Mononuclear cell (primary cell): ENCODE measurements around the gene HOXC11. TPM values are rescaled to one million over a fixed set of nuclear protein-coding genes. Genes with fewer than 3 reads are reported as not detected.

ENCODE experiments used
- H3K27me3 ChIP-seq: 2 replicates; pipeline ENCODE4 v1.6.0; 2011; ENCODE audit warnings: low read length, control low read depth; ENCODE audit not compliant: insufficient read depth
- H3K4me1 ChIP-seq: 2 replicates; pipeline ENCODE4 v1.5.1; 2011; ENCODE audit warnings: mild to moderate bottlenecking, low read length, control low read depth; ENCODE audit not compliant: insufficient read depth
- H3K4me3 ChIP-seq: 2 replicates; pipeline ENCODE4 v1.5.1; 2011; ENCODE audit warnings: mild to moderate bottlenecking, low read length, moderate library complexity
- H3K9me3 ChIP-seq: 2 replicates; pipeline ENCODE4 v1.5.1; 2011; ENCODE audit warnings: low read depth, mild to moderate bottlenecking, control low read depth, low read length
- total RNA-seq: library from RNA; depleted of rRNA; stranded (reverse); fragments of >200 nt; gene quantifications from one replicate; pipeline ENCODE4 v1.2.3, GENCODE V29; 2012

The HOXC11 gene
- total RNA-seq: not detected

DNA sequence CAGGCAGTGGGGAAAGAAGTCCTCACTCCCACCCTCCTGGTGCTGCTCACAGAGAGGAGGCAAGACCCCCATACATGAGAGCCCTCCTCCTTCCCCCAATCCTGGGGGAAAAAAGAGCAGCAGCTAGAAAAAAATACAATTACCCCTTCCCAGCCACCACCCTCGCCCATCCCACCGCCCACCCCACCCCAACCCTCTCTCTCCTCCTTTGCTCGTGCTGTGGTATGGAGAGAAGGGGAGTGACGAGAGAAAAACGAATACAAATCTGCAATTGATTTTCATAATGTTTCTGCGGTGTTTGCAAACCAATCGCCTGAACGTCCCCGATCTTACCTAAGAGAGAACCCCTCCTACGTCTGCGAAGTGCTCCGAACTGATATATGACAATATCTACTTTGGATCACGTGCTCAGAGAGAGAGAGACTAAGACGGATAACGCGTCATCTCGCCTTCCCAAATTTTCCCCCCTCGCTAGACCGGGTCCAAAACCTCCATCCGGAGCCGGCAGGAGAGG, at the start of gene HOXC11:
Gene HOXC11 (plus strand): TSS at position 405 of the 514 bp plus-strand sequence. CDS start 116 bp downstream, outside the sequence.
- Histone ChIP-seq H3K4me1 (peaks cover 20% of the 10 kb centered on the region), H3K4me3 (no peak within 1 kb of the TSS), H3K9me3 (no peaks in the 10 kb centered on the region), H3K27me3 (peaks cover 96% of the 10 kb centered on the region)

DNA sequence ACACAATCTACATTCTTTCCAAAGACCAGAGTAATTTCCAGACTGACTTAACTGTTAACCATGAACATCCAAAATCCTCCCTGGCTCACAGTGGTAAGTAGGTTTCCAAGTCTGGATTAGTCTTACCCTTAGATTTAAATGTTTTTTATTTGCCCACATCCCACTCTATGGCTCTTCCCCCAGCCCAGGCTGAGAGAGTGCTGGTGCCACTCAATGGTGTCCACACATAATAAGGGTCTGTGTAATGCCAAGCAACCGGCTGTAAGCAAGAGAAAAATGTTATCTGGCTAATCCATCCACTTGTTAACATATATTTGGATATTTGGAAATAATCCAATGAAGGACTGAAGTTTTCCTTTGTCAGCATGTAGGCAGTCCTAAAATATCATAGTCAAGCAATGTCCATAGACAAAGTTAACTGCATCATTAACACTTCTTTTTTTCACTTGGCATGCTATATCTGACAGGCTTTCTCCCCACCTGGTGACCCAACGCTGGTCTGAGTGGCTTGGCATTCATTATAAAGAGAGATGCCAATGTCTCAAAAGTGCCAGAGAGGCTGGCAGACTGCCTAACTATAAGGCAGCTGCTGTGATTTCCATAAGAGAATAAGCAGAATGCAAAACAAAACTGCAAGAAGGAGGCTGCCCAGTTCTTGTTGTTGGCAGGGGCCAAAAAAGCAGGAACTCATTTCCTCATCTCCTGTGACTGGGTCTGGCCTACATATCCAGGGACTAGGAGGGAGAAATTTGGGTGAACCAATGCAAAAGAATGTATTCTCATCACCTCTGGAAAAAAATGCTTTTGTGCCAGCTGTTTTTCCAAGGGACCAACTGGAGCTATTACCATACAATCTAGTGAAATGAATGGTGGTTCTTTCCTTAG, 48.2 kb upstream of the HOXC11 start:
- H3K27me3 ChIP-seq: peaks cover 100% of the 10 kb centered on the region
- no peaks in the 10 kb centered on the region for H3K4me1 ChIP-seq
- no peak overlapping the region for H3K4me3 ChIP-seq
- H3K9me3 ChIP-seq: no peaks in the 10 kb centered on the region

DNA sequence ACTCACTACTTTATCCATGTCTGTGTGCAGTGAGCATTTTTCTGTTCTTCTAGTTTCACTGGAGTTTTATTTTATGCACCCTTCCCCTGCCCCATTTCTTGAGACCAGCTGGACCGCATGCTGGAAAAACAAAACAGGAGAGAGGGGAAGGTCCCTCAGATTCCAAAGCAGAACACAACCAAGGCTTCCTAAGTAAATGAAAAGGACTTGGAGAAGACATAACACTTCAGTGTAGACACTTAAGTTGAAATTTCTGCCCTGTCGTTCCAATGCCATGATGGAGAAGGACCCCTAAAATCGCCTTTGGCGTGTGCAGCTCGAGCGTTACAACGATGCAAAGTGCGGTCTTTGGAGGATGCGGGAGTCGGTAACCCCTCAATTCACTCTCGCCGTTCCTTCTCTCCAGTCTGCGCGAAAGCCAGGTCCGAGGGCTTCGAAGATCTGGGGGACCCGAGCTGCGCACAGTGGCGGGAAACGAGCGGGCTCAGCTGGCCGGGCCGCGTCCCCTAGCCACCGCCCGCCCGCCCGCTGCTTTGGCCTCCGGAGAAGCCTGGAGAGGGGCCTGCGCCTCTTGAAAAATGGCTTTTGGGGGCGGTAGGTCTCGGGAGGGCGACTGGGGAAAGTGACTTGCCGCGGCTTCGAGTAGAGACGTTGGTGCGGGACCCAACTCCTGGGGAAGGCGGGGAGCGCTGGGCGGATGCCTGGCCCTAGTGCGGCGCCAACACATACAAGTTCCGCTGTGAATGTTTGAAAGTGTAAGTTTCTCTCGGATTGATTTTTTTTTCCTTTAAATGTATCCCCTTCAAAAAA, 45.5 kb upstream of the HOXC11 start:
- H3K27me3 ChIP-seq: peaks cover 100% of the 10 kb centered on the region
- H3K4me3 ChIP-seq: no peak overlapping the region
- H3K4me1 ChIP-seq: no peaks in the 10 kb centered on the region
- H3K9me3 ChIP-seq: no peaks in the 10 kb centered on the region

DNA sequence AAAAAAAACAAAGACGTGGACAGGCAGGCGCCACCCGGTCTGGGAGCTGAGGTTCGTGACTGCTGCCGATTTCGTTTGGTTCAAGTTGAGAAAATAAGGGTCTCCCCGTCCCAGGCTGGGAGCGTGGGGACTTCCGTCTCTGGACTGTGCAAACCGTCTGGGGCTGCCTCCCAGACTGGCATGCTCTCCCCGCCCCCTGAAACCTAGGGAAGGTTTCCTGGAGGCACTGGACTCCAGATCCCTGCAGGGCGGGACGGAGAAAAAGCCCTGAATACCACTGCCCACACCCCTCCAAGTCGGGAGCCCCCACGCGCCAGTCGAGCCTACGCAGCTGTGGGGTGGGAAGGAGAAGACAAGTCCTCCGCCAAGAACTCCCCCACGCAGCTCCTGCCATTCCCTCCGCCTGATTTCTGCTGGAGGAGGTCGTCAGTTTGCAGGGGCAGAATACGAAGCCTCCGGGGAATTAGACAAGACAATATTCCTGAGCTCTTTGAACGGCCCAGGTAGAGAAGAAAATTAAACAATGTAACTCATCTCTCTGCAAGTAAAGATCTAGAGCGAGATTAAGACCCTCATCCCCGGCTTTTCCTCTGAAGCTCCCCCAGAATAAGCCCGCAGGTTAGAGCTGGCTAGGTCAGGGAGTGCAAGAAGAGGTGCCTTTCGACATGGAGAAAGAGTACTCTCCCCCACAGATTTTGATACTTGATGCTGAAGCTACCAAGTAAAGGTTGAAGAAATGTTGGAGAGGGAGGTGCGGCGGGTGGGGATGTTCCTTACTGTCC, 44.7 kb upstream of the HOXC11 start:
- Histone ChIP-seq H3K27me3 (peaks cover 100% of the 10 kb centered on the region), H3K9me3 (no peaks in the 10 kb centered on the region), H3K4me3 (no peak overlapping the region), H3K4me1 (no peaks in the 10 kb centered on the region)

DNA sequence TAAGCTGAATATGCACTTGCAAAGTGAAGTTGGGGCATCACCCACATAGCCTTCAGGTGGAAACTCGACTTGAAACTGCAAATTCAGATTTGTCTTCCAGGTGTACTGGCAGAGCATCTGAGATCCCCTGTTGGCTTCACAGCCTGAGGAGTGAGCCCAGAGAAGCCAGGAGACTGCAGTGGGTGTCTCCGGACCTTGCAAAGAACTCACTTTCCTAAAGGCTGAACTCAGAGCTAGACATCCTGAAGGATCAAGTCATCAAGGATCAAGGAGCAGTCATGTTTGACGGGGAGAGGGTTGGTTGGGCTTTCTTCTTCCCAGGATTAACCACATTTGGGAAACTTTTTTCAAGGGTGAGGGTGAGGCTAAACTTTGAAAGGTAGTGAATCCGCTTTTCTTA, 43.4 kb upstream of the HOXC11 start:
- Histone ChIP-seq H3K4me3 (no peak overlapping the region), H3K9me3 (no peaks in the 10 kb centered on the region), H3K27me3 (peaks cover 100% of the 10 kb centered on the region), H3K4me1 (no peaks in the 10 kb centered on the region)

DNA sequence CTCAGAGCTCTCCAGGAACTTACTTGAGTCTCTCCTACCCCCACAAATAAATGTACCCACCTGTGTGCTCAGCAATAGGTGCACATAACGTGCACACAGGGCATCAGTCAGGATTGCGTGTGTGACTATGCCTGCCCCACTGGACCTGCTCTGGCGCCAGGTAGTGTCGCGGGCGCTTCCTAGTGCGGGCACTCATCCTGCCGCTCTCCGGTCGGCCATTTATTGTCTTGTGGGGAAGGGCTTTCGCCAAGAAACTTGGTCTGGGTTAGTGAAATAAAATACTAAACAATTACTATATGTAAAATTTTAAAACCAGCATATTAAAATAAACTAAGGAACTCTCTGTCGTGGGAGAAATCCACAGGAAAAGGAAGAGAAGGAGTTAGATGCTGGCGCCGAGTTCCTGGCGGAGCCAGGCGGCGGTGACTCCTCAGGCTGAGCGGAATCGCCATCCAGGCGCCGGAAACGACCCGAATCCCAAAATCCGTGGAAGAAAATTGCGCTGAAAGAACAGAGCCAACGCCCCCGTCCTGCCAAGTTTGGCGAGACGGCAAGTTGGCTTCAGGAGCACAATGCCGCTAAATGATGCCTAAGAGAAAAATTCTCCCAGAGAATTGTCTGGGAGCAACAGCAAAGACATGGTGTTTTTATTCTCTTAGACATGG, 42.2 kb upstream of the HOXC11 start:
- Histone ChIP-seq H3K9me3 (no peaks in the 10 kb centered on the region), H3K4me3 (no peak overlapping the region)

DNA sequence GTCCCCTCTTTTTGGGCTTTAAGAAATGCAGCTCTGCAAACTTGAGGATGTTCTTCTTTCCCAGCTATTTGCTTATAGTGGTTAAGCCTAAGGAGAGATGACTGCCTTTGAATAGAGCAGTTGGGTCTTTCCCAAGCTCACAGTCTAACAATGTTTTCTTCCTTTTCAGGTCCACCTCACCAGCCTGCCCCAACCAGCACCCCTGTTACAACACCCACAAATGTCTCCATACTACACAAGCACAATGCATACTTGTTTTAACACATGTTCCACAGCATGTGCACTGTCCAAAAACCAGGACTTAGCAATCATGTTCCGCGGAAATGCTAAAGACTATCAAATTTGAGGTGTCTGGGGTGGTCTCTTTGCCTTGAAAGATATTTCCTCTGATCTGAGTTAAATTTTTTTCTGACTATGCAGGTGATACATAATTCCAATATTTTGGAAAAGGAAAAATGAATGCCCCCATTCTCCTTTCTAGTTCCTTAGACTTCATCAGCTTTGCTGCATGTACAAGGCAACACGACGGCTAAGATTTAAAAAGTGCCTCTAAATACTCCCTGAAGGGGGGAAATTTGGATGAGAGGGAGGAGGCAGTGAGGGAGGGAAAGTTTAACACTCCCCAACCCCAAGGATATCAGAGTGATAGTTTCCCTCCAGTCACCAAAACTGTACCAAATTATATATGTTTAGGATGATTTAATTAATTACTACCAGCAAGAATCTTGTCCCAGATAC, 40.9 kb upstream of the HOXC11 start:
- no peak overlapping the region for H3K4me3 ChIP-seq
- no peaks in the 10 kb centered on the region for H3K9me3 ChIP-seq
- H3K27me3 ChIP-seq: peaks cover 98% of the 10 kb centered on the region
- no peaks in the 10 kb centered on the region for H3K4me1 ChIP-seq

More for the DNA sequence above, 42.2 kb upstream of the HOXC11 start:
- H3K4me1 ChIP-seq: no peaks in the 10 kb centered on the region
- peaks cover 100% of the 10 kb centered on the region for H3K27me3 ChIP-seq

DNA sequence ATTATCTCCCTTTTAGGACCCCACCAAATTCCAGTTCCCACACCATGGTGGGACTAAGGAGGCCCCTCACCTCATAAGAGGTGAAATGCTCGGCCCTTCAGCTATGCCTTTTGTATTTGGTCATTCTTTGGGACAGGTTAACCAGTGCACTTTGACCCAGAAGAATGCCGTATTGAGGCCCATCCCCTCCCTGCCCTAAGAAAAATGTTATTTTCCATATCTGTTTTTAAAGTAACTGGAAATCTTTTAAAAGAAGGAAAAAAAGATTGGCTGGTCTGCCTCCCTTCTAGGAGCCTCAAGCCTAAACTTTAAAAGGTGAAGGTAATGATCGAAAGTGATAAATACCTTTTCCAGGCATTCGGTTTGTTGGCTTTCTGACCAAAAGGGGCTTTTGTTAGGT, 40.0 kb upstream of the HOXC11 start:
- H3K4me3 ChIP-seq: no peak overlapping the region
- H3K4me1 ChIP-seq: no peaks in the 10 kb centered on the region
- H3K9me3 ChIP-seq: no peaks in the 10 kb centered on the region
- H3K27me3 ChIP-seq: peaks cover 98% of the 10 kb centered on the region

DNA sequence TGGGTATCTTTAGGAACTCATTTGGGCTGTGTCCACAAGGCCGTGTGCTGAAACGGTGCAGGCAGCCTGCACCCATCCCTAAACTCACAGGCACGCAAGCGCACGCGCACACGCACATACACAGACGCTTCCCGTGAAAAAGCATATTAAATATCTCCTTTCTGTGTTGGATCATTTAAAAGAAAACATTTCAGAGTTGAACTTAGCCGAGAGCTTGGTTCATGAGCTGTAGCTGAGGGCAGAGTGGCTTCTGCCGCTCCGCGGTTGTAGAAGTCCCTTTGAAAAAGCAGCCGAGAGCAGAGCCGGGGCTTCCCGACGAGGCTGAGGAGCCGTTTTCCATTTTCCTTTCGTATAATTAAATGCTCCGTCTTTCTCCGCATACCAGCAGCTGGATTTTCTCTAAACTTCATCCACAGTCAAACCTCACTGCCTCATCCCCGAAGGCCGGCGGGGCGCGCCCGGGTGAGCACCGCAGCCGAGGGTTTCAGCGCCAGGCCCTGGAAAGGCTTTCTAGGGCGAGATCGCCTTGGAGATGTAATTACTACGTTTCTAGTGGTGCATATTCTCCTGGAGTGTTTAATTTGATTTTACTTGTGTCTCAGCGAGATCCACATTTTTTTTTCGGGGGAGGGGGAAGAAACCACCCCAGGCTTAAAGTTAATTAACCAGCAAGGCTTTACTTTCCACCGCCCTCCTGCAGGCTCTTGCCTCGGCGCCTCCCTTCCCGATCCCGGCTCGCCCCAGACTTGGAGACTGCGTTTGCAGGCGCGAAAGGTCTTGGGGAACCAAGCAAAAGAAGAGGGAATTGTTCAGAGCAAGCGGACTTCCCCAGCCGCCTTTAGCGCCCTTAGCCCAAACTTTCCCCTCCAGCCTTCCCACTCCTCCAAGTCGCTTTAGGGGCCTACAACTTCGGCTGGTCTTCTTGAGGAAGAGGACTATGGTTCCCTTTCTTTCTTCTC, 37.3 kb upstream of the HOXC11 start:
- no peak overlapping the region for H3K4me3 ChIP-seq
- no peaks in the 10 kb centered on the region for H3K4me1 ChIP-seq
- H3K9me3 ChIP-seq: no peaks in the 10 kb centered on the region
- H3K27me3 ChIP-seq: peaks cover 92% of the 10 kb centered on the region

DNA sequence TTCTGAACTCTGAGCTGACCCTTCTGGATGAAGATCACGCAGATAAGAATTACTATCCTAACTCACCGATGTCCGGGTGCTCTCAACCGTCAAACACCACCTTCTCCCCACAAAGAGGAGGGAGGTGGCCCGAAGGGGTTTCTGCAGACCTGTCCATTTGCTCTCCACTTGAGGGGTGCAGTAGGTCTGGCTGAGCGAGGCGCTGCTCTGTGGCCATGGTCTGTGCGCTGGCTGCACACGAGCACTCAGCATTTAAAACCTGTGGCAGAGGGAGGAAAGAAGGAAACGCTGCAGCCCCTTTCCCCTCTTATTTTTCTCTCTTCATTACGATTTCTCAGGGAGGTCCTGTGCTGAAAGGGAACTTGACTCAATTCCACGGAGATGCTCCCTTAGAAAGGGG, 35.8 kb upstream of the HOXC11 start:
- Histone ChIP-seq H3K4me3 (no peak overlapping the region), H3K27me3 (peaks cover 92% of the 10 kb centered on the region), H3K9me3 (no peaks in the 10 kb centered on the region), H3K4me1 (no peaks in the 10 kb centered on the region)

DNA sequence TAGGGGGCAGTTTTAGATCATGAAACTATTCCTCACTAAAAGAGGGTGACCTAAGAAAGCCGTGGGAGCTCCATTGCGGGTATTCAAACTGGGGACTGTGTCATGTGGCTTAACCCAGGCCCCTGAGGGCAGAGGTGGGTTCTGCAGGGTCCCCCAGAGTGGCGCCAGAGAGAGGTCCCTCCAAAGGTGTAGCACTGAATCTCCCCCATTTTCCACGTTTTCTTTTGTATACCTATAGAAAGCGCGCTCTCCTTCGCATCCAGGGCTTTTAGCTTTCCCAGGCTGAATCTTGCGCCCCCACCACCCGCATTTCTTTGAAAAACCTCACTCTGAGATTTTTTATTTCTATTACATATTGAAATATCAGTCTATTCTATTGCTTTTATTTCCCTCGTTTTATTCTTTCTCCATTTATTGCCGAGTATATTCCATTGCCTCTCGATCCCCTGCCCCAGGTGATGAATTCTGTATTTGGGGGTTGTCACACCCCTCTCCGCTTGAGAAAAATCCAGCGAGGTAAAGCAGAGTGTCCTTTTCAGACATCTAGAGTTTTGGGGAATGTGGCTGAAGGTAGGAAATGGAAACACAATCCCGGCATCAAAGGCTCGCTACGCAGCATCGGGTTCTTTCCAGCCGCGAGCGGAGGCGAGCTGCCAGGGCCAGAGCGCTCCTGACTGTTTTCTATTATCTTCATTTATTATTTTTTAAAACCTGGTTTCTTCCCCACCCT, 35.2 kb upstream of the HOXC11 start:
- Histone ChIP-seq H3K4me3 (no peak overlapping the region), H3K27me3 (peaks cover 91% of the 10 kb centered on the region), H3K9me3 (no peaks in the 10 kb centered on the region), H3K4me1 (no peaks in the 10 kb centered on the region)

DNA sequence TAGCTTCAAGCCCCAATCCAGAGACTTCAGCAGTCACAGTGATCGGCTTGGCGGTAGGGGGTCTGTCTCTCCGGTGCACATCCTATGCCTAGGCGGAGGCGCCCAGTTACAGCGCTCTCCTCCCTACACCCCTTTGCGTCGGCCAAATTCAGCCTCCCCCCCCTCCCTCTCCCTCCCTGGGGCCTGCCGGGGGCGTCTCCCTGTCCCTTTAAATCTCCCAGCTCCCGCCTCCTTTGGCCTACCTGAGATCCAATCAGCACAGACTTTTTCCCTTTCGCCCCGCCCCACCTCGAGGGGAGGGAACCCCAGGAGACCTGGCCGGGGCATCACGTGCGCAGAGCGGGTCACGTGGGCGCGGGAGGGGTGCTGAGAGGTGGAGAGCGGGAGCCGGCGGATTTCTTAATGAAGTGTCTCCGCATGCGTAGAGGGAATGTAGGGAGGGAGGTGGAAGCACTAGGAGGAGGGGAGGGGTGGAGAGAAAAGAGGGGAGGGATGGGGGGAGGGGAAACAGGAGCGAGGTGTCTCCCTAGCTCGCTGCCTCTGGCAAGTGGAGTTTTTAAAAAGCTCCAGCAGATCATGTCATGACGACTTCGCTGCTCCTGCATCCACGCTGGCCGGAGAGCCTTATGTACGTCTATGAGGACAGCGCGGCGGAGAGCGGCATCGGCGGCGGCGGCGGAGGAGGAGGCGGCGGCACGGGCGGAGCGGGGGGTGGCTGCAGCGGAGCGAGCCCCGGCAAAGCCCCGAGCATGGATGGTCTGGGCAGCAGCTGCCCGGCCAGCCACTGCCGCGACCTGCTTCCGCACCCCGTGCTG, 34.4 kb upstream of the HOXC11 start, which contains the start of gene HOXC13:
Gene HOXC13 (plus strand): TSS at position 506 of the 815 bp plus-strand sequence. CDS start 76 bp downstream, at position 582.
- no peaks in the 10 kb centered on the region for H3K9me3 ChIP-seq

More for the DNA sequence above, 34.4 kb upstream of the HOXC11 start, which contains the start of gene HOXC13:
- Histone ChIP-seq H3K4me3 (no peak within 1 kb of the TSS), H3K27me3 (peaks cover 91% of the 10 kb centered on the region), H3K4me1 (no peaks in the 10 kb centered on the region)
